Central memory CD8-positive, alpha-beta T cell (primary cell): ENCODE data around the gene FBXW8.
"Not testable (repeated sequence)": the region's sequence is repeated elsewhere in the genome, so short reads cannot be mapped to it uniquely, and the experiment has no call there.

ENCODE experiments used
- ATAC-seq: fragments of 150-1000 bp; cut with Tn5 transposase; replicated peaks from 2 replicates; pipeline ENCODE4 v1.10.0; 2022; ENCODE audit warnings: mild to moderate bottlenecking, moderate FRiP score, moderate number of reproducible peaks; ENCODE audit not compliant: poor library complexity, severe bottlenecking; ENCODE audit errors: extremely low read depth
- DNase-seq, 2 donors: peaks; one replicate each; pipeline ENCODE4 v3.0.0; 2021; ENCODE audit warnings: low spot score in 2 of 2
- H3K27ac Mint-ChIP-seq: one replicate; pipeline ENCODE4 v1.8.0; 2022; ENCODE audit warnings: low read depth, mild to moderate bottlenecking, moderate library complexity, mixed read lengths
- H3K27me3 Mint-ChIP-seq: one replicate; pipeline ENCODE4 v1.8.0; 2022; ENCODE audit warnings: mixed read lengths
- H3K36me3 Mint-ChIP-seq: one replicate; pipeline ENCODE4 v1.8.0; 2022; ENCODE audit warnings: mild to moderate bottlenecking, moderate library complexity, mixed read lengths; ENCODE audit not compliant: insufficient read depth
- H3K4me1 Mint-ChIP-seq: one replicate; pipeline ENCODE4 v1.8.0; 2022; ENCODE audit warnings: mixed read lengths
- H3K4me3 Mint-ChIP-seq: one replicate; pipeline ENCODE4 v1.8.0; 2022; ENCODE audit warnings: mild to moderate bottlenecking, moderate library complexity, mixed read lengths
- H3K9me3 Mint-ChIP-seq: one replicate; pipeline ENCODE4 v1.8.0; 2022; ENCODE audit warnings: mixed read lengths

The FBXW8 gene

GRCh38 chr12:117050060-117050459 is 139.3 kb downstream of the FBXW8 start:
- DNase-seq (no peak), ATAC-seq (no peak)
- H3K4me1 Mint-ChIP-seq: peaks cover 36% of the 10 kb centered on the region
- H3K36me3 Mint-ChIP-seq: no peaks in the 10 kb centered on the region
- H3K4me3 Mint-ChIP-seq: no peak overlapping the region
- H3K27me3 Mint-ChIP-seq: no peaks in the 10 kb centered on the region
- H3K27ac Mint-ChIP-seq: no peak overlapping the region
- H3K9me3 Mint-ChIP-seq: no peaks in the 10 kb centered on the region

GRCh38 chr12:117051380-117051779 is 140.6 kb downstream of the FBXW8 start:
- no peak for DNase-seq
- Mint-ChIP-seq H3K27ac (no peak overlapping the region), H3K36me3 (no peaks in the 10 kb centered on the region), H3K27me3 (no peaks in the 10 kb centered on the region), H3K4me3 (peak overlapping the region; percentile 42), H3K9me3 (no peaks in the 10 kb centered on the region), H3K4me1 (peaks cover 36% of the 10 kb centered on the region)
- ATAC-seq: no peak

GRCh38 chr12:117052386-117053049 is 141.8 kb downstream of the FBXW8 start:
- Mint-ChIP-seq H3K27me3 (no peaks in the 10 kb centered on the region), H3K27ac (no peak overlapping the region), H3K9me3 (no peaks in the 10 kb centered on the region), H3K36me3 (peaks cover under 1% of the 10 kb centered on the region), H3K4me3 (no peak overlapping the region), H3K4me1 (peaks cover 36% of the 10 kb centered on the region)
- ATAC-seq (no peak), DNase-seq (no peak)

- DNase-seq: no peak
- no peaks in the 10 kb centered on the region for H3K9me3 Mint-ChIP-seq
- H3K4me3 Mint-ChIP-seq: no peak overlapping the region
- peaks cover 2% of the 10 kb centered on the region for H3K36me3 Mint-ChIP-seq
- no peak for ATAC-seq
- no peak overlapping the region for H3K27ac Mint-ChIP-seq
- peaks cover 36% of the 10 kb centered on the region for H3K4me1 Mint-ChIP-seq
- no peaks in the 10 kb centered on the region for H3K27me3 Mint-ChIP-seq
Observed at GRCh38 chr12:117053050-117053400, 142.3 kb downstream of the FBXW8 start.

- Mint-ChIP-seq H3K4me1 (peaks cover 37% of the 10 kb centered on the region), H3K36me3 (peaks cover 2% of the 10 kb centered on the region), H3K27me3 (no peaks in the 10 kb centered on the region), H3K4me3 (no peak overlapping the region), H3K9me3 (no peaks in the 10 kb centered on the region), H3K27ac (no peak overlapping the region)
- DNase-seq (no peak), ATAC-seq (no peak)
Observed at GRCh38 chr12:117053597-117054201, 142.9 kb downstream of the FBXW8 start.

GRCh38 chr12:117054279-117054678 is 143.5 kb downstream of the FBXW8 start:
- peaks cover 42% of the 10 kb centered on the region for H3K4me1 Mint-ChIP-seq
- DNase-seq (no peak), ATAC-seq (no peak)
- H3K4me3 Mint-ChIP-seq: no peak overlapping the region
- H3K9me3 Mint-ChIP-seq: no peaks in the 10 kb centered on the region
- no peaks in the 10 kb centered on the region for H3K27me3 Mint-ChIP-seq
- H3K27ac Mint-ChIP-seq: peak overlapping the region; percentile 51
- peaks cover 2% of the 10 kb centered on the region for H3K36me3 Mint-ChIP-seq

GRCh38 chr12:117057626-117058025 is 146.9 kb downstream of the FBXW8 start:
- H3K4me1 Mint-ChIP-seq: peaks cover 38% of the 10 kb centered on the region
- H3K27me3 Mint-ChIP-seq, H3K9me3 Mint-ChIP-seq, ATAC-seq, H3K36me3 Mint-ChIP-seq, DNase-seq, H3K4me3 Mint-ChIP-seq, H3K27ac Mint-ChIP-seq: not testable (repeated sequence)

- DNase-seq: no peak
- H3K4me1 Mint-ChIP-seq: peaks cover 40% of the 10 kb centered on the region
- no peaks in the 10 kb centered on the region for H3K27me3 Mint-ChIP-seq
- H3K9me3 Mint-ChIP-seq: no peaks in the 10 kb centered on the region
- no peak overlapping the region for H3K4me3 Mint-ChIP-seq
- H3K27ac Mint-ChIP-seq: no peak overlapping the region
- no peak for ATAC-seq
- H3K36me3 Mint-ChIP-seq: peaks cover 2% of the 10 kb centered on the region
Observed at GRCh38 chr12:117058442-117059072, 147.8 kb downstream of the FBXW8 start.

GRCh38 chr12:117059156-117059555 is 148.4 kb downstream of the FBXW8 start:
- Mint-ChIP-seq H3K9me3 (no peaks in the 10 kb centered on the region), H3K4me1 (peaks cover 41% of the 10 kb centered on the region), H3K4me3 (no peak overlapping the region), H3K36me3 (peaks cover 2% of the 10 kb centered on the region), H3K27ac (no peak overlapping the region), H3K27me3 (no peaks in the 10 kb centered on the region)
- DNase-seq (no peak), ATAC-seq (no peak)

GRCh38 chr12:117060246-117060928 is 149.6 kb downstream of the FBXW8 start:
- peak overlapping the region; percentile 74 for H3K27ac Mint-ChIP-seq
- no peak for ATAC-seq
- no peak overlapping the region for H3K4me3 Mint-ChIP-seq
- H3K4me1 Mint-ChIP-seq: peaks cover 46% of the 10 kb centered on the region
- H3K27me3 Mint-ChIP-seq: no peaks in the 10 kb centered on the region
- H3K9me3 Mint-ChIP-seq: no peaks in the 10 kb centered on the region
- H3K36me3 Mint-ChIP-seq: peaks cover 2% of the 10 kb centered on the region
- no peak for DNase-seq

- H3K4me3 Mint-ChIP-seq: no peak overlapping the region
- DNase-seq (no peak), ATAC-seq (no peak)
- H3K27me3 Mint-ChIP-seq: no peaks in the 10 kb centered on the region
- H3K27ac Mint-ChIP-seq: peak overlapping the region; percentile 74
- H3K9me3 Mint-ChIP-seq: no peaks in the 10 kb centered on the region
- peaks cover 50% of the 10 kb centered on the region for H3K4me1 Mint-ChIP-seq
- H3K36me3 Mint-ChIP-seq: peaks cover 2% of the 10 kb centered on the region
Observed at GRCh38 chr12:117060929-117061305, 150.2 kb downstream of the FBXW8 start.

GRCh38 chr12:117061555-117062079 is 150.9 kb downstream of the FBXW8 start:
- peaks cover 2% of the 10 kb centered on the region for H3K36me3 Mint-ChIP-seq

More at GRCh38 chr12:117061555-117062079, 150.9 kb downstream of the FBXW8 start:
- DNase-seq (no peak), ATAC-seq (no peak)
- Mint-ChIP-seq H3K27ac (peak overlapping the region; percentile 74), H3K4me1 (peaks cover 53% of the 10 kb centered on the region), H3K4me3 (no peak overlapping the region), H3K27me3 (no peaks in the 10 kb centered on the region), H3K9me3 (no peaks in the 10 kb centered on the region)
